Gastroesophageal sphincter (tissue), 4 donors: ENCODE measurements around the gene GID4. TPM values are rescaled to one million over a fixed set of nuclear protein-coding genes. Genes with fewer than 3 reads are reported as not detected.

Experiments used
- ATAC-seq: fragments of 150-250 bp; one replicate; pipeline ENCODE4 v1.9.1; 2016; ENCODE audit warnings: mild to moderate bottlenecking, moderate library complexity
- H3K27ac ChIP-seq, 4 donors: fragments of 200-600 bp; sonication (generic) in 3 of 4; 1 replicate in 3 of 4; 2 replicates in 1 of 4; pipeline ENCODE4 v1.5.1; 2016 to 2019
- H3K27me3 ChIP-seq: fragments of 200-600 bp; sonication (generic); one replicate; pipeline ENCODE4 v1.5.1; 2019
- H3K36me3 ChIP-seq, 2 donors: fragments of 200-600 bp; sonication (generic); one replicate each; pipeline ENCODE4 v1.5.1; 2019; ENCODE audit warnings: control low read depth in 1 of 2
- H3K4me1 ChIP-seq, 3 donors: fragments of 200-600 bp; sonication (generic); 1 replicate in 2 of 3; 2 replicates in 1 of 3; pipeline ENCODE4 v1.5.1; 2016 to 2019; ENCODE audit warnings: control low read depth in 2 of 3
- H3K4me3 ChIP-seq, 2 donors: fragments of 200-600 bp; sonication (generic); one replicate each; pipeline ENCODE4 v1.5.1; 2019; ENCODE audit warnings: mild to moderate bottlenecking in 1 of 2, moderate library complexity in 1 of 2
- H3K9me3 ChIP-seq, 3 donors: fragments of 200-600 bp; sonication (generic); one replicate each; pipeline ENCODE4 v1.5.1; 2017 to 2019; ENCODE audit warnings: control low read depth in 2 of 3
- EP300 ChIP-seq: sonication (generic); formaldehyde crosslinking; IDR thresholded peaks from one replicate; pipeline ENCODE4 v1.6.1; 2017; ENCODE audit warnings: antibody characterized with exemption, mild to moderate bottlenecking
- POLR2A ChIP-seq, 2 donors: fragments of 450-650 bp; IDR thresholded peaks; one replicate each; pipeline ENCODE4 v1.6.1; 2017; ENCODE audit warnings: antibody characterized with exemption in 2 of 2, mild to moderate bottlenecking in 2 of 2, moderate library complexity in 1 of 2
- POLR2AphosphoS5 ChIP-seq: sonication (generic); formaldehyde crosslinking; IDR thresholded peaks from one replicate; pipeline ENCODE4 v1.6.1; 2017; ENCODE audit warnings: antibody characterized with exemption
- WGBS, 2 donors: methylation state at CpG; one replicate each; pipeline ENCODE4 v1.1.5; 2018; ENCODE audit warnings: low coverage in 1 of 2; 5-methylcytosine and 5-hydroxymethylcytosine counted together
- total RNA-seq, 4 donors: library from RNA; depleted of rRNA; stranded (reverse); fragments of >200 nt; gene quantifications; one replicate each; pipeline ENCODE4 v1.1.0, GENCODE V29; 2016
- TF ChIP-seq, protein P1 (sequence below), 4 experiments: fragments of 200-600 bp in 2 of 4; fragments of 450-650 bp in 2 of 4; sonication (generic) in 1 of 4; IDR thresholded peaks; one replicate each; pipeline ENCODE4 v1.5.1; 2017 to 2019; ENCODE audit warnings: antibody characterized with exemption in 4 of 4, mild to moderate bottlenecking in 2 of 4, moderate library complexity in 2 of 4

GID4 gene
- total RNA-seq, 4 donors from 2014 or later = 22.8 to 44.8 (median 33.9) TPM

- peaks cover 7% of the 10 kb centered on the region for H3K27me3 ChIP-seq
- H3K27ac ChIP-seq = no peak overlapping the region
- WGBS, 2 donors = 40 to 80% methylated on average over 4 to 7 of the region's 7 CpGs
- H3K4me3 ChIP-seq = no peak overlapping the region
- TF ChIP-seq, protein P1, sequence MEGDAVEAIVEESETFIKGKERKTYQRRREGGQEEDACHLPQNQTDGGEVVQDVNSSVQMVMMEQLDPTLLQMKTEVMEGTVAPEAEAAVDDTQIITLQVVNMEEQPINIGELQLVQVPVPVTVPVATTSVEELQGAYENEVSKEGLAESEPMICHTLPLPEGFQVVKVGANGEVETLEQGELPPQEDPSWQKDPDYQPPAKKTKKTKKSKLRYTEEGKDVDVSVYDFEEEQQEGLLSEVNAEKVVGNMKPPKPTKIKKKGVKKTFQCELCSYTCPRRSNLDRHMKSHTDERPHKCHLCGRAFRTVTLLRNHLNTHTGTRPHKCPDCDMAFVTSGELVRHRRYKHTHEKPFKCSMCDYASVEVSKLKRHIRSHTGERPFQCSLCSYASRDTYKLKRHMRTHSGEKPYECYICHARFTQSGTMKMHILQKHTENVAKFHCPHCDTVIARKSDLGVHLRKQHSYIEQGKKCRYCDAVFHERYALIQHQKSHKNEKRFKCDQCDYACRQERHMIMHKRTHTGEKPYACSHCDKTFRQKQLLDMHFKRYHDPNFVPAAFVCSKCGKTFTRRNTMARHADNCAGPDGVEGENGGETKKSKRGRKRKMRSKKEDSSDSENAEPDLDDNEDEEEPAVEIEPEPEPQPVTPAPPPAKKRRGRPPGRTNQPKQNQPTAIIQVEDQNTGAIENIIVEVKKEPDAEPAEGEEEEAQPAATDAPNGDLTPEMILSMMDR (IDR thresholded peaks at IDR 0.05) = no peak
- no peak for TF ChIP-seq POLR2AphosphoS5
- TF ChIP-seq EP300 = no peak
- TF ChIP-seq POLR2A (IDR thresholded peaks at IDR 0.05) = no peak
- no peaks in the 10 kb centered on the region for H3K9me3 ChIP-seq
- no peak for ATAC-seq
- no peaks in the 10 kb centered on the region for H3K36me3 ChIP-seq
- no peaks in the 10 kb centered on the region for H3K4me1 ChIP-seq
Observed at GRCh38 chr17:18115517-18115916, 76.3 kb downstream of the GID4 start.

- H3K4me3 ChIP-seq = no peak overlapping the region
- ATAC-seq = no peak
- TF ChIP-seq POLR2A (IDR thresholded peaks at IDR 0.05) = no peak
- 100% methylated on average over 2 of the region's 5 CpGs; no CpG with 5 or more reads in 1 of the 2 donors for WGBS, 2 donors
- peaks cover 7% of the 10 kb centered on the region for H3K27me3 ChIP-seq
- no peak overlapping the region for H3K27ac ChIP-seq
- H3K36me3 ChIP-seq = no peaks in the 10 kb centered on the region
- no peaks in the 10 kb centered on the region for H3K4me1 ChIP-seq
- H3K9me3 ChIP-seq = no peaks in the 10 kb centered on the region
Observed at GRCh38 chr17:18116078-18116477, 76.9 kb downstream of the GID4 start.

GRCh38 chr17:18117533-18117932 is 78.3 kb downstream of the GID4 start:
- 100% methylated on average over 1 of the region's 1 CpG; no CpG with 5 or more reads in 1 of the 2 donors for WGBS, 2 donors
- Histone ChIP-seq H3K27me3 (peaks cover 12% of the 10 kb centered on the region), H3K36me3 (no peaks in the 10 kb centered on the region), H3K27ac (no peak overlapping the region), H3K4me3 (no peak overlapping the region), H3K4me1 (no peaks in the 10 kb centered on the region), H3K9me3 (no peaks in the 10 kb centered on the region)
- no peak for ATAC-seq
- no peak for TF ChIP-seq EP300
- TF ChIP-seq, protein P1 (IDR thresholded peaks at IDR 0.05) = no peak
- no peak for TF ChIP-seq POLR2AphosphoS5
- TF ChIP-seq POLR2A (IDR thresholded peaks at IDR 0.05) = no peak

Other genes starting within 250 kb of the GID4 start
- gene SREBF1, start 202.4 kb upstream of the GID4 start, total RNA-seq = 10 to 100 TPM; 16.1 to 90.7 (median 56.1) TPM
- gene TOM1L2, start 67.0 kb upstream of the GID4 start, total RNA-seq = 10 to 100 TPM; 49.6 to 88.9 (median 74.8) TPM
- 1 to 10 TPM; 1.1 to 3.5 (median 1.7) TPM for gene DRC3, start 66.5 kb upstream of the GID4 start, total RNA-seq
- 10 to 100 TPM in 3 of 4 donors, 1 to 10 TPM in 1; 8.3 to 19.9 (median 12.3) TPM for gene ATPAF2, start 240 bp upstream of the GID4 start, total RNA-seq
- gene DRG2, start 48.5 kb downstream of the GID4 start, total RNA-seq = 10 to 100 TPM; 27.4 to 43.7 (median 33.9) TPM
- 1 to 10 TPM in 1 of 4 donors, under 1 TPM in 3; 0.59 to 1.2 (median 0.70) TPM for gene MYO15A, start 69.3 kb downstream of the GID4 start, total RNA-seq
- gene ALKBH5, start 144.4 kb downstream of the GID4 start, total RNA-seq = 100 to 1,000 TPM; 123 to 207 (median 131) TPM
- 10 to 100 TPM; 16.7 to 31.7 (median 22.1) TPM for gene LLGL1, start 186.2 kb downstream of the GID4 start, total RNA-seq
- 100 to 1,000 TPM; 283 to 543 (median 310) TPM for gene FLII, start 219.3 kb downstream of the GID4 start, total RNA-seq
- gene MIEF2, start 221.3 kb downstream of the GID4 start, total RNA-seq = 10 to 100 TPM; 10.8 to 19.0 (median 12.5) TPM